OCI-LY3 (cell line): ENCODE data around the gene MAGI2.

Experiments
- EZH2phosphoT487 ChIP-seq: fragments of 200-600 bp; shearing (Covaris generic); IDR thresholded peaks from 2 replicates; pipeline ENCODE4 v1.6.1; 2018; ENCODE audit warnings: antibody characterized with exemption, mixed run types, low read depth
- TF ChIP-seq, protein P1 (sequence below): fragments of 200-600, 300-600 bp; sonication (generic); IDR thresholded peaks from 2 replicates; pipeline ENCODE4 v1.5.1; 2014; ENCODE audit warnings: antibody characterized with exemption, low read length, low read depth

DNA sequence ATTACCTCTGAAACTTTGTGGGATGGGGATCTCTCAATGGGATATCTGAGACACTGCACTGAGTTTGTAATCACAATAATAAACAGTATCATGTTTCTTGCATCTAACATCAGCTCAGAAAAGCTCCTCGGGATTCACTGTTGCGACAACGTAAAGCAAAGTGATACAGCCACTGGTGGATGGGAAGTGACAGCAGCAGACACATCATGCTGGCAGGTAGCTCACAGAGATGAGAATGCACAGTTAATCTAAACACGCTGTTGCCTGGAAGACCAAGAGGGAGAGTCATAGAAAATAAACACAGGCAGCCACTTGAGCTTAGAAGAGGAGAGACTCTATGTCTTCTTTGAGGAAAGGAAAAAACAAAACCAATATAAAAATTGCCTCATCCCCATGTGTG lies 513.8 kb downstream of the MAGI2 start:
- TF ChIP-seq, protein P1, sequence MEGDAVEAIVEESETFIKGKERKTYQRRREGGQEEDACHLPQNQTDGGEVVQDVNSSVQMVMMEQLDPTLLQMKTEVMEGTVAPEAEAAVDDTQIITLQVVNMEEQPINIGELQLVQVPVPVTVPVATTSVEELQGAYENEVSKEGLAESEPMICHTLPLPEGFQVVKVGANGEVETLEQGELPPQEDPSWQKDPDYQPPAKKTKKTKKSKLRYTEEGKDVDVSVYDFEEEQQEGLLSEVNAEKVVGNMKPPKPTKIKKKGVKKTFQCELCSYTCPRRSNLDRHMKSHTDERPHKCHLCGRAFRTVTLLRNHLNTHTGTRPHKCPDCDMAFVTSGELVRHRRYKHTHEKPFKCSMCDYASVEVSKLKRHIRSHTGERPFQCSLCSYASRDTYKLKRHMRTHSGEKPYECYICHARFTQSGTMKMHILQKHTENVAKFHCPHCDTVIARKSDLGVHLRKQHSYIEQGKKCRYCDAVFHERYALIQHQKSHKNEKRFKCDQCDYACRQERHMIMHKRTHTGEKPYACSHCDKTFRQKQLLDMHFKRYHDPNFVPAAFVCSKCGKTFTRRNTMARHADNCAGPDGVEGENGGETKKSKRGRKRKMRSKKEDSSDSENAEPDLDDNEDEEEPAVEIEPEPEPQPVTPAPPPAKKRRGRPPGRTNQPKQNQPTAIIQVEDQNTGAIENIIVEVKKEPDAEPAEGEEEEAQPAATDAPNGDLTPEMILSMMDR: no peak
- TF ChIP-seq EZH2phosphoT487: no peak
